Prostate gland (tissue), 2 donors: Measurements from ENCODE around the gene BBS9.

Experiments used
- POLR2A ChIP-seq: fragments of 450-650 bp; IDR thresholded peaks from one replicate; pipeline ENCODE4 v1.6.1; 2016; ENCODE audit warnings: antibody characterized with exemption, mild to moderate bottlenecking
- POLR2AphosphoS5 ChIP-seq: sonication (generic); formaldehyde crosslinking; IDR thresholded peaks from one replicate; pipeline ENCODE4 v1.6.1; 2017; ENCODE audit warnings: antibody characterized with exemption
- TF ChIP-seq, protein P1 (sequence below), 4 experiments: fragments of 200-600 bp in 2 of 4; fragments of 450-650 bp in 2 of 4; sonication (generic) in 2 of 4; IDR thresholded peaks; 1 replicate in 3 of 4; 2 replicates in 1 of 4; pipeline ENCODE4 v1.5.1; 2016 to 2019; ENCODE audit warnings: antibody characterized with exemption in 4 of 4, mild to moderate bottlenecking in 2 of 4, moderate library complexity in 2 of 4

DNA sequence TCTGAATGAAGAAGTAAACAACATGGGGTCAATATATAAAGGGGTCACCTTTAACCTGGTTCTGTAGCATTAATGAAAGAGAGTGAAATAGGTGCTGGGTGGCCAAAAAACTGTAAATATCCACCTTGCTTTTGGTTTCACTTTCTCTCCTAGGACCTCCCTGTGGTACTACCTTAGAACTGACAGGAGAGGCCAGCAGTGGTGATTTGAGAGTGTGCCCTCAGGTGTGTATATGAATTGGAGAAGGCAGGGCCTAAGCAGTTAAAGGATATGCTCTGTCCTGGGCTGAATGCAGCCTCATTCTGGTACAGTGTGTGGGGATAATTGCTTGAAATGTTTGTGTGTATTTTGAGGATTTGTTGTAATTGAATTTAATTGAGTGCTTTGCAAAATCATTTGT, 62.0 kb downstream of the BBS9 start:
- TF ChIP-seq, protein P1, sequence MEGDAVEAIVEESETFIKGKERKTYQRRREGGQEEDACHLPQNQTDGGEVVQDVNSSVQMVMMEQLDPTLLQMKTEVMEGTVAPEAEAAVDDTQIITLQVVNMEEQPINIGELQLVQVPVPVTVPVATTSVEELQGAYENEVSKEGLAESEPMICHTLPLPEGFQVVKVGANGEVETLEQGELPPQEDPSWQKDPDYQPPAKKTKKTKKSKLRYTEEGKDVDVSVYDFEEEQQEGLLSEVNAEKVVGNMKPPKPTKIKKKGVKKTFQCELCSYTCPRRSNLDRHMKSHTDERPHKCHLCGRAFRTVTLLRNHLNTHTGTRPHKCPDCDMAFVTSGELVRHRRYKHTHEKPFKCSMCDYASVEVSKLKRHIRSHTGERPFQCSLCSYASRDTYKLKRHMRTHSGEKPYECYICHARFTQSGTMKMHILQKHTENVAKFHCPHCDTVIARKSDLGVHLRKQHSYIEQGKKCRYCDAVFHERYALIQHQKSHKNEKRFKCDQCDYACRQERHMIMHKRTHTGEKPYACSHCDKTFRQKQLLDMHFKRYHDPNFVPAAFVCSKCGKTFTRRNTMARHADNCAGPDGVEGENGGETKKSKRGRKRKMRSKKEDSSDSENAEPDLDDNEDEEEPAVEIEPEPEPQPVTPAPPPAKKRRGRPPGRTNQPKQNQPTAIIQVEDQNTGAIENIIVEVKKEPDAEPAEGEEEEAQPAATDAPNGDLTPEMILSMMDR (IDR thresholded peaks at IDR 0.05) = no peak
- no peak for TF ChIP-seq POLR2A
- TF ChIP-seq POLR2AphosphoS5 = no peak
